Measurements from ENCODE around the gene PLAAT5.
"Not testable (repeated sequence)": the region's sequence is repeated elsewhere in the genome, so short reads cannot be mapped to it uniquely, and the experiment has no call there.

PLAAT5 gene

DNA sequence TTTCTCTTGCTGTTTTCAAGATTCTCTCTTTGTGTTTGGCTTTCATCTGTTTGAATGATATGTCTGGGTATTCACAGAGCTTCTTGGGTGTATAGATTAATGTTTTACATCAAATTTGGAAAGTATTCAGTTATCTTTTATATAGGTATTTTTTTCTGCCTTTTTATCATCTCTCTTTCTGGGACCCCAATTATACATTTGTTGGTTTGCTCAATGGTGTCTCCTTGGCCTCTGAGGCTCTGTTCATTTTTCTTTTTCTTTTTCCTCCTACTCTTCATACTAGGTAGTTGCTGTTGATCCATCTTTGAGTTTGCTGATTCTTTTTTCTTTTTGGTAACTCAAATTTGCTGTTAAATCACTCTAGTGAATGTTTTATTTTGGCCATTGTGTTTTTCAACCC is 14.3 kb downstream of the PLAAT5 start:
- DNase-seq, result no peak

GRCh38 chr11:63472372-63472771 is 18.6 kb downstream of the PLAAT5 start:
- no peak for DNase-seq

- DNase-seq, result no peak
Observed at GRCh38 chr11:63470311-63470710, 20.7 kb downstream of the PLAAT5 start.

DNA sequence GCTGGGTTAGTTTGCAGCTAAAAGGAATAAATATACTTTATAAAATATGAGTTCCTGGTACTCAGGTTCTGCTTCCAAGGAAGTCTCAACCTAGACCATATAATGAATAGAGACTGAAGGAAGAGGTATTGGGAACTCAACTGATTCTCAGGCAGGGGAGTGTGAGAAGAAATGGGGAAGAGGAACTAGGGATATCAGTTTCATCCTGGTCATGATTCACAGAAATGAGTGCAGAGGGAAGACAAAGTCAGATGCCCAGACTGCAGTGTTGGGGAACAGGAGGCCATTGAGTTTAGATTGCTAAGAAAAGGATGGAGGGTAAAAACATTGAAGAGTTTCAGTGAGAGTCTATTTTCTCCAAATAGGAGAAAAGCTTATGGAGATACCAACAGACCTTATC is 28.8 kb downstream of the PLAAT5 start:
- DNase-seq, result no peak

GRCh38 chr11:63459586-63459985 is 31.4 kb downstream of the PLAAT5 start:
- DNase-seq, result no peak

- no peak for DNase-seq
Observed at GRCh38 chr11:63448646-63449045, 42.3 kb downstream of the PLAAT5 start.

DNA sequence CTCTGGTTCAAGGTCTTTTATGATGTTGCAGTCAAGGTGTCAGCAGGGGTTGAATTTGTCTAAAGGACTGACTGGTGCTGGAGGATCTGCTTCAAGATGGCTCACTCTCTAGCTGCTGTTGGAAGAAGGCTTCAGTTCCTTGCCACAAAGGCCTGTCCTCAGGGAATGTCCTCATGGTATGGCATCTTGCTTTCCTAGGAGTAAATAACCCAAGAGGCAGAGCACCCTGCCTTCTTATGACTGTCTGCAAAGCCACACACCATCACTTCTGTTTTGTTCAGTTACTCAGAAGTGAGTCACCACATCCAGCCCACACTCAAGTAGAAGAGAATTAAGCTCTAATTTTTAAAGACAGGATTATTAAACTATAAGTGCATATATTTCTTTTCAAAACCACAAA is 45.2 kb downstream of the PLAAT5 start:
- DNase-seq, result no peak

- DNase-seq, result no peak
Observed at GRCh38 chr11:63445118-63445517, 45.8 kb downstream of the PLAAT5 start.

DNA sequence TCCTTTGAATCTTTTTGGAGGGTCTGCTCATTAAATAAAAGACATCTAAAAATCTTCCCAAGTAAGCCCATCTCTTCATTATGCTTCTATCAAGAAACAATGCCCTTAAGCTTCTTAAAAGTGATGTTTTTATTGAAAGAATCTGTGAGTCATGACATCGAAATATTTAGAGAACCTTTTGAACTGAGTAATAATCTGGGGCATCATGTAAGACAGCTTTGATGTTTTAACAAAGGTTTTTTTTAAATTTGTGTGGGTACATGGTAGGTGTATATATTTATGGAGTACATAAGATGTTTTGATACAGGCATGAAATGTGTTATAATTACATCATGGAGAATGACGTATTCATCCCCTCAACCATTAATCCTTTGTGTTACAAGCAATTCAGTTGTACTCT is 46.8 kb downstream of the PLAAT5 start:
- no peak for DNase-seq

DNA sequence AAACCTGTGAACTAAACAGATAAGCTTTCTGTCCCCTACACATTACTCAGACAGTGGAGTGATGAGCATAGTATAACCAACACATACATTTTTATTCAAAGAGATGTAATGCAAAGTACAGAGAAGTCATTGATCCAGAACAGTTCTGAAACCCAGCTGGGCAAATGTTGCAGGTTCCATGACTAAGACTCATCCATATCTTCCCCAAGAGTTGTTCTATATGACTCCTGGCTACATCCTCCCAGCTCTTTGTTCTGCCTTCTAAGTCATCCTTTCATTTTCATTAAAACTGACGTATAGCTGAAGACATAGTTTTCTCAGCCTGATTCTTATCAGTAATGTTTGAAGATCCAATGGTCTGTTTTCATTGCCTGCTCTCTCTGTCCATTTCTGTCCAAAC is 47.3 kb downstream of the PLAAT5 start:
- DNase-seq, result no peak

GRCh38 chr11:63435831-63436230 is 55.1 kb downstream of the PLAAT5 start:
- DNase-seq, result not testable (repeated sequence)

DNA sequence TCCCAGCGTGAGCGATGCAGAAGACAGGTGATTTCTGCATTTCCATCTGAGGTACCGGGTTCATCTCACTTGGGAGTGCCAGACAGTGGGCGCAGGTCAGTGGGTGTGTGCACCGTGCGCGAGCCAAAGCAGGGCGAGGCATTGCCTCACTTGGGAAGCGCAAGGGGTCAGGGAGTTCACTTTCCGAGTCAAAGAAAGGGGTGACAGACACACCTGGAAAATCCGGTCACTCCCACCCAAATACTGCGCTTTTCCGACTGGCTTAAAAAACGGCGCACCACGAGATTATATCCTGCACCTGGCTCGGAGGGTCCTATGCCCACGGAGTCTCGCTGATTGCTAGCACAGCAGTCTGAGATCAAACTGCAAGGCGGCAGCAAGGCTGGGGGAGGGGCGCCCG is 55.6 kb downstream of the PLAAT5 start:
- DNase-seq, result not testable (repeated sequence)

GRCh38 chr11:63430731-63431130 is 60.2 kb downstream of the PLAAT5 start:
- not testable (repeated sequence) for DNase-seq

GRCh38 chr11:63427971-63428508 is 62.9 kb downstream of the PLAAT5 start:
- no peak for DNase-seq

- DNase-seq, result no peak
Observed at GRCh38 chr11:63417174-63417852, 73.7 kb downstream of the PLAAT5 start.
